Dedifferentiated amniotic fluid mesenchymal stem cell (primary cell): Measurements from ENCODE around the gene AP5B1.

ENCODE experiments used
- DNase-seq: peaks from one replicate; pipeline ENCODE4 v3.0.0-alpha.2; 2016; ENCODE audit errors: extremely low spot score

AP5B1 gene

GRCh38 chr11:65801153-65801987 lies 20.6 kb upstream of the AP5B1 start:
- DNase-seq = no peak

DNA sequence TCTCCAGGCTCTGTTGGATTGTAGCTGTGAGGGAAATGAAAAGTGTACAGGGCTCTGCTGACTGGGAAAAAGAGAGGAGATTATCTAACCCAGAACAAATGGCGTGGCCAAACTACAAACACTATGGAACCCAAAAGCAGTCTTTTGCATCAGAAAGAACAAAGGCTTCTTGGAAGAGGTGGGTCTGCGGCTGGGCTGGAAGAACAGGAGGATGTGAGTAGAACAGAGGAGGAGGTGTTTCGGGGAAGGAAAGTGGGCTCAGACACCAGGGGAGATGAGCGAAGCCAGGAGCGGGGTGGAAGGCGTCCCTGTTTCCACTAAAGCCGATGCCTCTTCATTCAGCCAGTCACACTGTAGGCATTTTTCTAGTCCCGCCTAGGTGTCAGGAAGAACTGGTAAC lies 18.1 kb upstream of the AP5B1 start:
- no peak for DNase-seq

GRCh38 chr11:65797711-65798110 lies 16.9 kb upstream of the AP5B1 start:
- DNase-seq = no peak

DNA sequence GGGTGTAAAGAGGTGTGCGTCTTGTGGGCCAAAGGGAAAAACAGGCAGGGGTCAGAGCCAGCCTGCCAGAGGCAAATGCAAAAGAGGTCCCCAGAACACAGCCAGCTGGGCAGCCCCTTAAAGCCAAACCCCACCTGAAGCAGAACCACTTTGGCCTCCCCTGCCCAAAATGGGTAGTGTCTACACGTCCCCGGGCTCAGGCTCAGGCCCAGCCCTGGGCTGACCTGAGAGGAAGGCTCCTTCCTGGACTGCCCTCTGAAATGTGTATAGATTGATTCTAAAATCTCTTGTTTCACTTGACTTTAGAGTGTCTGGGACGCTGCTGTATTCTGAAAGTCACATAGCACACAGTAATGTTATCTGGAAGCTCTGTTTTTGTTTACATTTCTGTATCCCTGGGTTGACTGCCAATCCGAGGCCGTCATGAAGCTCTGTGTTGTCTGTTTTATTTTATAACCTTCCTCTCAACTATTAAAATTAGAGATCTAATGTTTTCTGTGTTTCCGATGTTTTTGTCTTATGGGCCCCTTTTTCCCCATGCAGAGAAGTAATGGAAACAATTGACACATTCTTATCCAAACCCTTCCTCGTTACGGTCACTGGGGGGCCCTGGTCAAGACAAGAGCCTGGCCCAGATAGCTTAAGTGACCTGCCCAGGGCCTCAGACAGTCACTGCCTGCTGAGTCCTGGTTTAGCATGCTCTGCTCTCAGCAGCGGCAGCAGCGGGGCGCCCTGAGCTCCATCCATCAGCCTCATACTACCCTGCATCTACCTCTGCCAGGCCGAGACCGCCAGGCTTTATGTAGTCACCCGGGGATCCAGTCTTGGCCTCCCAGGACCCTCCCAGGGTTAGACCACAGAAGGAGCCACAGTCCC lies 16.2 kb upstream of the AP5B1 start:
- no peak for DNase-seq

- no peak for DNase-seq
Measured at GRCh38 chr11:65794570-65795510, 14.1 kb upstream of the AP5B1 start.

GRCh38 chr11:65793625-65794400 lies 13.0 kb upstream of the AP5B1 start:
- DNase-seq = no peak

DNA sequence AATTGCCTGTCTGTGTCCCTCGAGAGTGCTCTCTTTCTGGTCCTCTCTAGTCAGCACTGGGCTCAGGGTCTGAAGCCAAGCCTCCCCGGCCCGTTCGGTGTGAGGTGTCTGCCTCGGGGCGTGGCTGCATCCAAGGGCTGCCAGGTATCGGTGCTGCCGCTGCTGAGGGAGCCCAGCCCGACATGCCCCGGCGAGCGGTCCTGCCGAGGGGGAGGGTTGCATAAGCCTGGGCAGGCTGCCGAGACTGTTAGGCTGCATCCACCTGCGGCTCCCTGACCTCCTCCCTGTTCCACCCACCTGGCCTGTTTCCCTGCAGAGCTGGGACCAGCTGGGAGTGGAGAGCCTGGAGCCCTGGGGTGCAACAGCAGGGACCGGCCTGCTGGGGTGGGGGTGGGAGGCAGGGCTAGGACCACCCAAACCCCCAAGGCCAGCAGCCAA lies 12.4 kb upstream of the AP5B1 start:
- no peak for DNase-seq

DNA sequence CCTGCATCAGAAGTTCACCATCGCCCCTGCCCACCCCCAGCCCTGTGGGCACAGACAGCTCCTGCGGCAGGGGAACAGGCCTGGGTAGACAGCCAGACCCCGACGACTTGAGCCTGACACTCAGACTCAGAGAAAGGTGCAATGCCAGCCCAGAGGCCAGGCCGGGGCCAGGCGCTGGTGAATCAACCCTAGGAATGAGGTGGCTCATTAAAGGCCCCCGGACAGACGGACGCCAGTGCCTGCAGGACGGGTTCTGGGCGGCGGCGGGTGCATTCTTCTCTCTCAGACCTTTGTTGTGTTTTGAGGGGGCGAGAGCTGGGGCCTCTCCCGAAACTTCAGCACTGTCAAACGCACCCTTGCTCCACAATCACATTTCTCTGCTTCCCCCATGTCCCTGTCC lies 11.7 kb upstream of the AP5B1 start:
- no peak for DNase-seq

GRCh38 chr11:65791719-65792213 lies 11.0 kb upstream of the AP5B1 start:
- DNase-seq = no peak

DNA sequence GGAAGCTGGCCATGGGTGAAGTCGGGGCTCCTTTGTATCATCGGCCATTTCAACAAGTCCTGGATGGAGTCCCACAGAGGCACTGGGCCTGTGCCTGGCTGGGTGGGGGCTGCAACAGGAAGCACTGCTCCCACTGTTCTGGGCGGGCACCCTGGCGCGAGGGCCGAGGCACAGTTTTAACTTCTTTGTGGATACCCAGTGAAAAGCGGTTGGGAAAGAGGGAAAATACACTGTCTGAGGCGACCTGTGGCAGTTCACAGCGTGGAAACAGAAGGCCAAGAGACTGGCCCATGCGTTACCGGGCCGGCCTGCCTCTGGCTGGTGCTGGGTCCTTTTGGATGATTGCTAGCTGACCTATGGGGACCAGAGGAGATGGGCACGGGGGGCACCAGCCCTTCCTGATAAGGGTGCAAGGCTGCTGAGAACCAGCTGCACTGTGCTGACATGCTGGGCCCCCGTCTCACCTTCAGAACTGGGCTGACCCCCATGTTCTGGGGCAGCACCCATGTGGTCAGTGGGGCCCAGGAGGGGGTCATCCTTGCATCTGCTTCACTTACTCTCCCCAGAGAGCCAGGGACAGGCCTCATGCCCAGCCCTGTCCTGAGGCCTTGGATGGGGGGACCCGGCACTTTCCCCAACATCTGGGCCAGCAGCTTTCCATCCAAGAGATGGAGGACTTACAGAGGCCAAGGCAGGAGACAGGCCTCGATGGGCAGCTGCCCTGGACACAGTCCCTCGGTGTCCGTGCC lies 10.3 kb upstream of the AP5B1 start:
- no peak for DNase-seq

DNA sequence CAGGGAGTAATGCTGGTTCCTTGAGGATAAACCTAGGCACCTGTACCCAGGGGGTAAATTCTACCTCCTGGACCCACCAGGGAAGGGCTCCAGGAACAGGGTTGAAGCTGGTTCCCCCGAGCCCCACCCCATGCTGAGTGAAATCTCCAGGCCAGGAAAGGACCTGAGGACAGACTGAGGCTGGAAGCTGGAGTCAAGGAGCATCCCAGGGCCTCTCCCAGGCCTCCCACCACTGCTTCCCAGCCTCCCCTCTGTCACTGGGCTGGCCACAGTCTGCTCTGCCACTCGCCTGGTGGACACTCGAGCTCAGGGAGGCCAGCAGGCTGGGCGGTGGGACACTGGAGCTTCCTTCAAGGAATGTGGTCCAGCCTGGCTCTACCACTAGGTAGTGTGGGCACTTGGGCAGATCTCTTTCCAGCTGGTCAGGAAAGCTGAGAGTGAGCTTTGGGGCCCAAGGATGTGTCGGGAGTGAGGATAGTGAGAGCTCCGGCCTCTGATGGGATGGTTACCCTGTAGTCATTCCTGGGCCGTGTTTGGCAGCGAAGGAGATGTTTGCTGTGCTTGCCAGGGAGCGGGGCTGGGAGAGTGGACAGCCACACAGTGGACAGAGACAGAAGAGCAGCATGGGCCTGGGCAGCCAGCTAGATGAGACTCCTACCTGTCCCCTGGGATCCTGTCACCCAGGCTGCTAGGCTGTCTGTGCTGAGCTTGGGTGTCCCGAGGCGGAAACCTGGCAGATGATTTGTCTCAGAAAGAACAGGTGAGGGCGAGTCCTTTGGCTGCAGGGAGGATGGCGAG lies 9.5 kb upstream of the AP5B1 start:
- DNase-seq = no peak

DNA sequence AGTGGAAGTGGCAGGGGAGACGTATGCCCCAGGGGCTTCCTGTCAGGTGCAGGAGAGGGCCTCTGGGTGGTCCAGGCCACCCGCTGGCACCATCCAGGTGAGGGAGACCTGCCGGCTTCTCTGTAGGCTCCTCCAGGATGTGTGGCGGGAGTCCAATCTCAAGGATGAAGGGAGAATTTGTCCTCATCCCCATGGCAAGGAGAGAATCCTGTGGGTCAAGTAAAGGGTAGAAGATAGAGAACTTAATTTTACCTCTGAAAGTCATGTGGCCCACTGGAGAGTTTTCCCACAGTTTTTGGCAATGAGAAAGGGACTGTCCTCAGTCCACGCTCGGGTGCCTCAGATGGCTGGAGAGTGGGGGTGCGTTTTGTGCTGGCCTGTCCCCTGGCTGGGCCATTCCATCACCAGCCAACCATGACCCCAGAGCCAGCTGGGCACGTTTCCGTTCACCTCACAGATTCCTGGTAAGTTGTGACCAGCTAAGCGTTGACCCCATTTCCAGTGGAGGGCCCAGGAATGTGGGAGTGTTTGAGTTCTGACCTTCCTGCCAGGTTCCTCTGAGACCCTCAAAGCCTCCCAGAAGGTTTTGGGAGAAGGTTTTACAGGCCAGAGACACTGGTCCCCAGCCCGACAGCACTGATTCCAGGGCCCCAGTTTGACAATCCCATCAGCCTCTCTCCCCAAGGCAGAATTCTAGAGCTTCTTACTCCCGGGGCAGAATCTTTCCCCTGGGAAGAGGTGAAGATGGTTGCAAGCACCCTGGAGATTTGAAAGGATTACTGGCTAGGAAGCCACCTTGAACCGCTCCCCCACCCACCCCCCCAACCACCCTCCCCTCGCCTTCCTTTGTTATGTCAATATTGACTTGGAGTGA lies 8.7 kb upstream of the AP5B1 start:
- no peak for DNase-seq

- DNase-seq = no peak
Measured at GRCh38 chr11:65788821-65789220, 8.0 kb upstream of the AP5B1 start.

DNA sequence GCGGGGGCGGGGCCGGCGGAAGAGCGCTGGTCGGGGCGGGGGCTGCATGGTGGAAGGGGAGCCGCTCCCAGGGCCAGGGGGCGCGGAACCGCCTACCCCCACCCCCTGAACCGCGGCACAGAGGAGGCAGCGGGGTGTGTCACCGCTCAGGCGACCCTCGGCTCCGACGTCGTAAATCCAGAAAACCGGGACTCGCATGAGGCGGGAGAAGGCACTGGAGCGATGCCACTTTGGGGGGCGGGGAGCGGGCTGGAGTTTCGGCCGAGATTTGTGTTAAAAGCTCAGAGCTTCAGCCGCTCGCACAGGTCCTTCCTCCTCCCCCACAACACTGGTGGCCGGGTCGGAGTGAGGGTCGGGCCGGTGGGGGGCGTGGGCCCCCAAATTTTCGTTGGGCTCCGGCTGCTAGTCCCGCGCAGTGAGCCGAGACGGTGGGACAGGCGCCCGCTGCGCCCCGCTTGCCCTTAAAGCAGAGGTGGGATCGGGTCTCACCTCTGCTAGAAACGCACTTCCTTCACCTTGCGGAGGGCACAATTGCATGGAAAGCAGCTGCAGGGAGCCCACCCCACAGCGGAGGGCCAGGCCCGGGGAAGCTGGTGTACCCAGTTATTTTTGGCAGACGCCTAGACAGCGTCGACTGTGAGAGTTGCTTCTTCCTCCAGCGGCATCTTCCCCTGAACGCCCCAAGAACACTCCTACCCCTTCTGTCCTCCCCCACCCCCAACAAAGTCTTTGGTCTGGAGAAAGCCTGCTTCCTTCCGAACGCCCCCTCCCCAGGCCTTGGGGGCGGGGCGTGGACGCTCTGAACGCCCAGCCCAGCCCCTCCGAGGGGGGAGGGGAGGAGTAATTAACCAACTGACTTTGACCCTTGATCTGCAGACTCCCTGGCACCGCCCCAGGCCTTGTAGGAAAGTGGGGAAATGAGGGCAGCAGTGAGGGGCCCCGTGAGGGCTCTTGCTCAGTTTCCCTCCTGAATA lies 7.2 kb upstream of the AP5B1 start:
- DNase-seq = no peak

DNA sequence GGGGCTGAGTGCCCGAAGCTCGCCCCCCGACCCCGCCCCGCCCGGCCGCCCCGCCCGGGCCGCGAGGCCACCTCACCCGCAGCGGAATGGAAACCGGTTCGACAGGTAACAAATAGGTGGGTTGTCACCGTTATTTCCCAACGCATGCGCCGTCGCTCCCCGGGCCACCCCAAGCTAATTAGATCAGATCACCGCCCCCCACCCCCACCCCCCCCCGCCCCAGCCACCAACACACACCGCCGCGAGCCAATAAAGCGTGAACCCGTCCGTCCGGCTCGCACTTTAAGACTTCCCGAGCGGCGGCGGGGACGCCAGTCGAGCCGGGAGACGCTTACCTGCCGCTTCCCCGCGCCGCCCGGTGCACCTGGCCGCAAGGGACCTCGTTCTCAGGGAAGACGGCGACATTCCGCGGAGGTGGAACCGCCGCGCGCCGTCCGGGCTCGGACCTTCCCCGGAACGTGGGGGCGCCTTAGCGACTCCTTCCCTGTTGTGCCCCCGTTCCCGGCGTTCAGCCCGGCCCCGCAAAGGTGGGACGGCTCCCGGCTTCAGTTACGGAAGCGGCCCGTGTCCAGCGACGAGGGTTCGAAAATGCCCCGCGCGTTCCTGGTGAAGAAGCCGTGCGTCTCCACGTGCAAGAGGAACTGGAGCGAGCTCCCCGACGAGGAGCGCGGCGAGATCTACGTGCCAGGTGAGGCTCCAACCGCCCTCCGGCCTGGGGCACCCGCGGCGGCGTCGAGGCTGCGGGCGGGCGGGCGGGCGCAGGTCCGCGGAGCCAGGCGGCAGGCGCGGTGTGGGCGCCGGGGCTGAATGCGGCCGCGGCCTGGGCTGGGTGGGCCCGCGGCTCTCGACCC lies 6.2 kb upstream of the AP5B1 start, which contains the start of gene OVOL1:
Gene OVOL1 (plus strand): TSS at position 278 of the 851 bp plus-strand sequence. CDS start 311 bp downstream, at position 589.
- DNase-seq = no peak
